Chondrocyte (in vitro differentiated cells): Measurements from ENCODE around the gene ALOX15B. TPM values are rescaled to one million over a fixed set of nuclear protein-coding genes. Genes with fewer than 3 reads are reported as not detected.

Source experiments
- DNase-seq: peaks from one replicate; pipeline ENCODE4 v3.0.0; 2021; ENCODE audit warnings: mixed read lengths, low spot score
- H3K27ac Mint-ChIP-seq: one replicate; pipeline ENCODE4 v1.8.0; 2021; ENCODE audit warnings: mild to moderate bottlenecking, moderate library complexity, mixed read lengths; ENCODE audit not compliant: unreplicated experiment
- H3K27me3 Mint-ChIP-seq: 2 replicates; pipeline ENCODE4 v1.8.0; 2021; ENCODE audit warnings: low read depth, mixed read lengths
- H3K36me3 Mint-ChIP-seq: 2 replicates; pipeline ENCODE4 v1.8.0; 2021; ENCODE audit warnings: low read depth, mixed read lengths
- H3K4me1 Mint-ChIP-seq: 2 replicates; pipeline ENCODE4 v1.8.0; 2021; ENCODE audit warnings: low read depth, mild to moderate bottlenecking, mixed read lengths
- H3K4me3 Mint-ChIP-seq: one replicate; pipeline ENCODE4 v1.8.0; 2021; ENCODE audit warnings: mild to moderate bottlenecking, moderate library complexity, mixed read lengths; ENCODE audit not compliant: unreplicated experiment
- H3K9me3 Mint-ChIP-seq: 2 replicates; pipeline ENCODE4 v1.8.0; 2021; ENCODE audit warnings: low read depth, mixed read lengths
- total RNA-seq: library from RNA; stranded (reverse); gene quantifications from 3 replicates; pipeline ENCODE4 v1.2.1, GENCODE V29; 2021
- TF ChIP-seq, protein P1 (sequence below): fragments of 200-600 bp; sonication (generic); IDR thresholded peaks from 2 replicates; pipeline ENCODE4 v1.5.0; 2021; ENCODE audit warnings: antibody characterized with exemption, mild to moderate bottlenecking, moderate library complexity

ALOX15B gene
- total RNA-seq, 1 donor from 2014 or later = not detected

- DNase-seq = peak; percentile 35
- Mint-ChIP-seq H3K36me3 (no peaks in the 10 kb centered on the region), H3K27me3 (peaks cover 19% of the 10 kb centered on the region), H3K9me3 (no peaks in the 10 kb centered on the region), H3K4me1 (no peaks in the 10 kb centered on the region), H3K27ac (no peak overlapping the region), H3K4me3 (no peak overlapping the region)
- TF ChIP-seq, protein P1, sequence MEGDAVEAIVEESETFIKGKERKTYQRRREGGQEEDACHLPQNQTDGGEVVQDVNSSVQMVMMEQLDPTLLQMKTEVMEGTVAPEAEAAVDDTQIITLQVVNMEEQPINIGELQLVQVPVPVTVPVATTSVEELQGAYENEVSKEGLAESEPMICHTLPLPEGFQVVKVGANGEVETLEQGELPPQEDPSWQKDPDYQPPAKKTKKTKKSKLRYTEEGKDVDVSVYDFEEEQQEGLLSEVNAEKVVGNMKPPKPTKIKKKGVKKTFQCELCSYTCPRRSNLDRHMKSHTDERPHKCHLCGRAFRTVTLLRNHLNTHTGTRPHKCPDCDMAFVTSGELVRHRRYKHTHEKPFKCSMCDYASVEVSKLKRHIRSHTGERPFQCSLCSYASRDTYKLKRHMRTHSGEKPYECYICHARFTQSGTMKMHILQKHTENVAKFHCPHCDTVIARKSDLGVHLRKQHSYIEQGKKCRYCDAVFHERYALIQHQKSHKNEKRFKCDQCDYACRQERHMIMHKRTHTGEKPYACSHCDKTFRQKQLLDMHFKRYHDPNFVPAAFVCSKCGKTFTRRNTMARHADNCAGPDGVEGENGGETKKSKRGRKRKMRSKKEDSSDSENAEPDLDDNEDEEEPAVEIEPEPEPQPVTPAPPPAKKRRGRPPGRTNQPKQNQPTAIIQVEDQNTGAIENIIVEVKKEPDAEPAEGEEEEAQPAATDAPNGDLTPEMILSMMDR = no peak
Observed at GRCh38 chr17:8052256-8053252, 13.7 kb downstream of the ALOX15B start.

DNA sequence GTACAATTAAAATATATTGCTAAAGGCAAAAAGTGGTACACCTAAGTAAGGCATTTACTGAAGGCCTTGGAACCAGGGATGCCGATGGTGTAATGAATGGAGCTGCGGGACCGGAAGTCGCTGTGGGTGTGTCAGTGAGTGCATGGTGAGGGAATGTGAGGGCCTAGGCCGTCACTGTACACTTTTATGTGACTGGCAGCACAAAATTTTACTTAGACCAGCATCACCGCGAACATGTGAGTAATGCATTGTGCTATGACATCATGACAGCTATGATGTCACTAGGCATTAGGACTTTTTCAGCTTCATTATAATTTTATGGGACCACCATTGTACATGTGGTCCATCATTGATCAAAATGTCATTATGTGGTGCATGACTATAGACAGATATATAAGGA, 14.7 kb downstream of the ALOX15B start:
- Mint-ChIP-seq H3K9me3 (no peaks in the 10 kb centered on the region), H3K27me3 (peaks cover 20% of the 10 kb centered on the region), H3K36me3 (no peaks in the 10 kb centered on the region), H3K27ac (no peak overlapping the region), H3K4me3 (no peak overlapping the region), H3K4me1 (no peaks in the 10 kb centered on the region)
- DNase-seq = peak; percentile 24
- TF ChIP-seq, protein P1 = no peak

DNA sequence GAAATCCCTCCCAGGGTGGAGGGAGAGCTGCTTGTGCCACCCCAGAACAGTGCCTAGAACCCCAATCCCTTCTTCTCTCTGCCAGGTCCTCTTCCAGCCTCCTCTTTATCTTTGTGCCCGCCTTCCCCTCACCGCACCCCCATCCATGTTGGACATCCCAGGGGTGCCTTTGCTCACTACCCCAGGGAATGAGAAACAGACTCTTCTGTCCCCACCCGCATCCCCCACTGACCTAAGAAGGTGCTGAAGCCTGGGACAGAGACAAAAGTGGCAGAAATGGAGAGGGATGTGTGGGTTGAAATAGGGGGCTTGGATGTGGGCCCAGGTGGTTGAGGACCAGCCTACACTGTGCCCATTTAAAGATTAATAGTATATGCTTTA, 17.0 kb downstream of the ALOX15B start:
- peak; percentile 35 for DNase-seq
- no peak overlapping the region for H3K4me3 Mint-ChIP-seq
- TF ChIP-seq, protein P1 = no peak
- H3K27ac Mint-ChIP-seq = no peak overlapping the region
- no peaks in the 10 kb centered on the region for H3K36me3 Mint-ChIP-seq
- H3K4me1 Mint-ChIP-seq = peaks cover 2% of the 10 kb centered on the region
- H3K9me3 Mint-ChIP-seq = no peaks in the 10 kb centered on the region
- H3K27me3 Mint-ChIP-seq = peaks cover 35% of the 10 kb centered on the region

GRCh38 chr17:8056232-8056975, 17.5 kb downstream of the ALOX15B start:
- Mint-ChIP-seq H3K27me3 (peaks cover 39% of the 10 kb centered on the region), H3K27ac (no peak overlapping the region), H3K4me3 (no peak overlapping the region), H3K4me1 (peaks cover 2% of the 10 kb centered on the region), H3K9me3 (no peaks in the 10 kb centered on the region), H3K36me3 (no peaks in the 10 kb centered on the region)
- TF ChIP-seq, protein P1 = no peak
- peak; percentile 39 for DNase-seq

DNA sequence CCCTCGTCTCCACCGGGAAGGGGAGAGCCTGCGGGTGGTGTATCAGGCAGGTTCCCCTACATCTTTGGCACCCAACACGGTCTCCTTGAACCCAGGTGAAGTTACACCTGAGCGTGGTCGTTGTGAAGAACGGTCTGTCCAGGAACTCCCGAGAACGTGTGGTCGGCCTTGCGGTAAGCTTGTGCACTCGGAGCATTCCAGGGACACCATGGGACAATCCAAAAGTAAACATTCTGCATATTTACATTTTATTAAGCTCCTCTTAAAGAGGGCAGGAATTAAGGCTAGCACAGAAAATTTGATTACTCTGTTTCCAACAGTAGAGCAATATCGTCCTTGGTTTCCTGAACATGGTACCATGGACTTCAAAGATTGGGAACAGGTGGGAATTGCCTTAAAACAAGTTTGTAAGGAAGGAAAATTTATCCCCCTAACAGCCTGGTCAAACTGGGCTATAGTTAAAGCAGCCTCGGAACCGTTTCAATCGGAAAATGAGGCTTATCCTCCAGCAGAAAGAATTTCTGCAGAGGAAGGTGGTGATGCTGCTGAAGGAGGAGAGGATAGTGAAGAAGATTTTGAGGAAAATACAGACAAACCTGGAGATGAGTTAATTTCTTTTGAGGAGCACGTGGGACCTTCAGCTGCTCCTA, 18.2 kb downstream of the ALOX15B start:
- no peaks in the 10 kb centered on the region for H3K9me3 Mint-ChIP-seq
- DNase-seq = peak; percentile 52
- peaks cover 38% of the 10 kb centered on the region for H3K27me3 Mint-ChIP-seq
- peaks cover 6% of the 10 kb centered on the region for H3K4me1 Mint-ChIP-seq
- no peaks in the 10 kb centered on the region for H3K36me3 Mint-ChIP-seq
- no peak overlapping the region for H3K4me3 Mint-ChIP-seq
- TF ChIP-seq, protein P1 = no peak
- no peak overlapping the region for H3K27ac Mint-ChIP-seq
